Ishikawa (cell line): ENCODE data around the gene GNB5.

Experiments used
- CEBPB ChIP-seq: IDR thresholded peaks from 2 replicates; pipeline ENCODE4 v1.6.1; 2012
- CREB1 ChIP-seq: IDR thresholded peaks from 2 replicates; pipeline ENCODE4 v1.6.1; 2012; ENCODE audit warnings: low read depth
- EGR1 ChIP-seq: IDR thresholded peaks from 2 replicates; pipeline ENCODE4 v1.6.1; 2012
- EP300 ChIP-seq: IDR thresholded peaks from 2 replicates; pipeline ENCODE4 v1.6.1; 2012; ENCODE audit warnings: borderline replicate concordance
- FOXM1 ChIP-seq: IDR thresholded peaks from 2 replicates; pipeline ENCODE4 v1.6.1; 2012; ENCODE audit warnings: low read depth, borderline replicate concordance
- NFIC ChIP-seq: IDR thresholded peaks from 2 replicates; pipeline ENCODE4 v1.6.1; 2012
- RAD21 ChIP-seq: IDR thresholded peaks from 2 replicates; pipeline ENCODE4 v1.6.1; 2012; ENCODE audit warnings: low read depth
- REST ChIP-seq: IDR thresholded peaks from 2 replicates; pipeline ENCODE4 v1.6.1; 2012; ENCODE audit warnings: low read depth, mild to moderate bottlenecking
- TAF1 ChIP-seq: IDR thresholded peaks from 2 replicates; pipeline ENCODE4 v1.6.1; 2012; ENCODE audit warnings: low read depth, mild to moderate bottlenecking
- TCF12 ChIP-seq: IDR thresholded peaks from 2 replicates; pipeline ENCODE4 v1.6.1; 2012; ENCODE audit warnings: low read depth
- TEAD4 ChIP-seq: IDR thresholded peaks from 2 replicates; pipeline ENCODE4 v1.6.1; 2012
- USF1 ChIP-seq: IDR thresholded peaks from 2 replicates; pipeline ENCODE4 v1.6.1; 2012
- YY1 ChIP-seq: IDR thresholded peaks from 2 replicates; pipeline ENCODE4 v1.6.1; 2012; ENCODE audit warnings: low read depth
- ZBTB7A ChIP-seq: IDR thresholded peaks from 2 replicates; pipeline ENCODE4 v1.6.1; 2012; ENCODE audit warnings: low read depth
- TF ChIP-seq, protein P1 (sequence below): IDR thresholded peaks from 2 replicates; pipeline ENCODE4 v1.6.1; 2012

Gene GNB5

DNA sequence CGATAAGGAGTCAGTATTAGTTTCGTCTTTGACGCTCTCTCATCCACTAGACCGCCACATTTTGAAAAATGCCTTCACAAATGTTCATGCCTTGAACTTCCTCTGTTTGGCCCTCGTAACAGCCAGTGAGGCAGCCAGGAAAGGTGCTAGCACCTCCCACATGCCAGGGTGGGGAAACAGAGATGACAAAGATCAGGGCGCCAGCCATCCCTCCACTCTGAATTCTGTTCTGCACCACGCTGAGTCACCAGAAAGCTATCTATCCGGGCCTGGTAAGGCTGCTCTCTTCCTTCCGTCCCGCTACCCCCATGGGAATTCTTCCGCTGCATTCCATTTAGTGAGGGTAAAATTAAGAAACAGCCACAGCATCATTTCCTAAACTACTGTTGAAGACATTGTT lies 47.3 kb downstream of the GNB5 start:
- TF ChIP-seq EP300 = no peak
- no peak for TF ChIP-seq FOXM1

- TF ChIP-seq REST = no peak
Measured at GRCh38 chr15:52140646-52141045, 50.5 kb downstream of the GNB5 start.

DNA sequence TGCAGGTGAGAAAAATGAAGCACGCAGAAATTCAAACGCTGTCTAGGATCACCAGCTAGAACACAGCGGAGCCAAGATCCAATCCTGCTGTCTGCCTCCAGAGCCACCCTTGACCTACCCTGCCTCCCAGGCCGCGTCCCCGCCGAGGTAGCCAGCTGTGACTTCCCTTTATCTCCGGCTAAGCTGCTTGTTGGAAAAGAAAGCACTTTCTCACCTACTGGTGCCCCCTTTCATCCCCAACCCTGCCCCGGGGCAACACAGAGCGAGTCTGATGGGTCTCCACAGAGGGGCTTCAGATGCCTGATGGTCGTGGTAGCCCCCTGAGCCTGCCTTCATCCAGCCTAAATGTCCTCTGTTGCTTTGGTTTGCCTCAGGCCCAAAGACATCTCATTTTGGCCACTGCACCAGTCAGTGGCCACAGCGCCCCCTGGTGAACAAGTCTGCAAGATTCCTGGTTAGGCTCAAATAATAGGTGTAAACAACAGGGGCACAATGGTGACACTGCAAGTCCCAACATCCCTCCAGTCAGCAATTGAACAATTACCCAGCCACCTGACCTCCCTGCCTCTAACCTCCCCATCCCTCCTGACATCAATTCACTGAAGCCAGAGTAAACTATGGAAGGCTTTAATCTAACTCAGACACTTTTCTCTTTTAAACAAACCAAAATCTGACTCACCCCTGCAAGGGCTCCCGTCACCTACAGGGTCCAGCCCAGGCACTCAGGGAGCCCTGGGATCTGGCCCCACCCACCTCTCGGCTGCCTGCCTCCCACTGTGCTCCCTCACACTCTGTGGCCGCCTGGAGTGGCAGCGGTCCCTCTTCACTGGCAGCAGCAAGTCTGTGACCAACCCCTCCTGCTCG lies 51.4 kb downstream of the GNB5 start:
- TF ChIP-seq TAF1 (no peak), REST (no peak), EGR1 (no peak), RAD21 (peak; percentile 80), TCF12 (no peak), ZBTB7A (no peak), FOXM1 (no peak), USF1 (no peak), CEBPB (no peak), EP300 (0 out of 2 replicates have a peak, but pooled peaks have one; percentile 14), CREB1 (no peak), TEAD4 (no peak), YY1 (0 out of 2 replicates have a peak, but pooled peaks have one; percentile 19), NFIC (no peak)
- TF ChIP-seq, protein P1, sequence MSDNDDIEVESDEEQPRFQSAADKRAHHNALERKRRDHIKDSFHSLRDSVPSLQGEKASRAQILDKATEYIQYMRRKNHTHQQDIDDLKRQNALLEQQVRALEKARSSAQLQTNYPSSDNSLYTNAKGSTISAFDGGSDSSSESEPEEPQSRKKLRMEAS = no peak

DNA sequence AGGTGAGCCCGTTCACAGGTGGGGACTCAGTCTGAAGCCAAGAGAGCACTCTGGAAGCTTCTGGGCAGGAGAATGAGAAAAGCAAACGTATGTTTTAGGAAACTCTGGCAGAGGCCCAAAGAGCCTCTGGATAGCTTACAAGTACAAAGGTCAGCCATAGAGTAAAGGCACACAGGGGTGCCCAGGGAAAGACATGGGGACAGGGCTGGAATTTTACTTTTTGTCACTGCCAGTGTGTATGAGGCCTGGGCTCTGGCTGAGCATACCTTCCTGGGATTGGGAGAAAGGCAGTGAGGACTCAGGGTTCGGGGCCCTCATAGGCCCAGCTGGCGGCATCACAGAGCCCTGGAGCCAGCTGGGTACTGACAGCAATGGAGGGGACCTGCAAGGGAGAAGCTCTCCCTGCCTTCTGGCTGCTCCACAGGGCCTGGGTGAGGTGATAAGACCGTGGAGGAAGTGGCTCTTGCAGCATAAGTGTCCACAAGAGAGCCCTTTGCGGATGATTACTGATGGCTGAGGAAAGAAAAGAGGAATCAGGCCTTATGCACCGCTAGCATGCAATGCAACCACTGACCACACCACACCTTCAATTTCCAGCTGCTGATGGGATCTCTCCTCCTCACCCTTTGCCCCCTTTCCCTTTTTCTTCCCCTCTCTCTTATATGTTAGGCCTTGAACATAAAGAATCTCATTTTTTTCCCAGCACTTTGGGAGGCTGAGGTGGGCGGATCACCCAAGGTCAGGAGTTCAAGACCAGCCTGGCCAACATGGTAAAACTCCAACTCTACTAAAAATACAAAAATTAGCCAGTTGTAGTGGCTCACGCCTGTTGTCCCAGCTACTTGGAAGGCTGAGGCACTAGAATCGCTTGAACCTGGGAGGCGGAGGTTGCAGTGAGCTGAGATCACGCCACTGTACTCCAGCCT lies 53.5 kb downstream of the GNB5 start:
- TF ChIP-seq RAD21 = no peak
- TF ChIP-seq NFIC = no peak
- TF ChIP-seq REST = no peak
- TF ChIP-seq EGR1 = no peak
- TF ChIP-seq CEBPB = no peak
- TF ChIP-seq TAF1 = no peak
- no peak for TF ChIP-seq FOXM1
- TF ChIP-seq EP300 = no peak
- no peak for TF ChIP-seq USF1
- no peak for TF ChIP-seq TCF12
- no peak for TF ChIP-seq ZBTB7A
- TF ChIP-seq YY1 = no peak
- no peak for TF ChIP-seq CREB1
- TF ChIP-seq TEAD4 = no peak
- TF ChIP-seq, protein P1 = no peak
